Measurements from ENCODE around the gene RAB33B.

The RAB33B gene

GRCh38 chr4:139489638-139490037 lies 35.7 kb downstream of the RAB33B start:
- DNase-seq (ENCODE audit: low read depth in 1 of 2, low spot score in 1 of 2): no peak
- TF ChIP-seq SPI1 (IDR thresholded peaks at IDR 0.05; ENCODE audit: borderline replicate concordance, low read depth) (no peak), GABPA (IDR thresholded peaks at IDR 0.05; ENCODE audit: low read depth) (no peak), REST (IDR thresholded peaks at IDR 0.05; ENCODE audit: insufficient replicate concordance, low read depth) (no peak)
- H3K4me3 ChIP-seq (replicated peaks; ENCODE audit: insufficient read depth, low read length): no peak overlapping the region

GRCh38 chr4:139492429-139492828 lies 38.5 kb downstream of the RAB33B start:
- Histone ChIP-seq H3K4me3 (replicated peaks; ENCODE audit: insufficient read depth, low read length) (no peak overlapping the region), H3K27ac (replicated peaks) (no peak overlapping the region), H3K27me3 (ENCODE audit: insufficient read depth, poor library complexity, severe bottlenecking) (no peaks in the 10 kb centered on the region)
- TF ChIP-seq REST (IDR thresholded peaks at IDR 0.05; ENCODE audit: insufficient replicate concordance, low read depth) (no peak), POLR2AphosphoS5 (IDR thresholded peaks at IDR 0.05; ENCODE audit: low read depth) (no peak), GABPA (IDR thresholded peaks at IDR 0.05; ENCODE audit: low read depth) (no peak), SPI1 (IDR thresholded peaks at IDR 0.05; ENCODE audit: borderline replicate concordance, low read depth) (no peak), CTCF (IDR thresholded peaks at IDR 0.05; ENCODE audit: insufficient read depth, low read length) (no peak)
- DNase-seq (ENCODE audit: low read depth in 1 of 2, low spot score in 1 of 2): no peak

More at GRCh38 chr4:139489638-139490037, 35.7 kb downstream of the RAB33B start:
- H3K27me3 ChIP-seq (ENCODE audit: insufficient read depth, poor library complexity, severe bottlenecking): no peaks in the 10 kb centered on the region
- H3K27ac ChIP-seq (replicated peaks): no peak overlapping the region

- no peaks in the 10 kb centered on the region for H3K27me3 ChIP-seq (ENCODE audit: insufficient read depth, poor library complexity, severe bottlenecking)
- TF ChIP-seq POLR2AphosphoS5 (IDR thresholded peaks at IDR 0.05; ENCODE audit: low read depth): no peak
- TF ChIP-seq SPI1 (IDR thresholded peaks at IDR 0.05; ENCODE audit: borderline replicate concordance, low read depth): no peak
- no peak for TF ChIP-seq CTCF (IDR thresholded peaks at IDR 0.05; ENCODE audit: insufficient read depth, low read length)
- TF ChIP-seq GABPA (IDR thresholded peaks at IDR 0.05; ENCODE audit: low read depth): no peak
- no peak for TF ChIP-seq REST (IDR thresholded peaks at IDR 0.05; ENCODE audit: insufficient replicate concordance, low read depth)
- H3K4me3 ChIP-seq (replicated peaks; ENCODE audit: insufficient read depth, low read length): no peak overlapping the region
- no peak for DNase-seq (ENCODE audit: low read depth in 1 of 2, low spot score in 1 of 2)
- no peak overlapping the region for H3K27ac ChIP-seq (replicated peaks)
Measured at GRCh38 chr4:139493176-139493575, 39.3 kb downstream of the RAB33B start.
